HG02870 (cell line): ENCODE data around the gene PDE7B.
A peak's percentile ranks its signal among the peaks of the same experiment; 100 is the strongest.

ENCODE experiments used
- ATAC-seq: cut with Tn5 transposase; IDR thresholded peaks from one replicate; pipeline ENCODE4 v1.9.1; 2021; ENCODE audit warnings: mild to moderate bottlenecking, moderate library complexity; ENCODE audit not compliant: unreplicated experiment

Gene PDE7B

GRCh38 chr6:136016228-136017225 is 165.0 kb downstream of the PDE7B start:
- no peak for ATAC-seq

DNA sequence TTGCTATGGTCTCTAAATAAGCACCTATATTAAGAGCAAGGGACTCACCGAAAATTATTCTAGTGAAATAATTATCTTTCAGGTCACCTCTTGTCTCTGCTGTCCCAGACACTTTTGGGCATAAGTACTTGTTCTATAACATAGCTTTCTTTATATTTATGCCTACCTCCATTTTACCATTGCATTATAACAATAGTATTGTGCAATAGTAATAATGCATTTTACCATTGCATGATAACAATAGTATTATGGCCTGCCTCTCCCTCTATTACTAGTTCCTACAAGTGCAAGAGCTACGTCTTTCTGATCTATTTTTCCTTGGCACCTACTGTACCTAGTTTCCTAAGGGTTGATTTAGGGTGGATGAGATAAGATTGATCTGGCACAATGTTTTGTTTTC is 169.2 kb downstream of the PDE7B start:
- no peak for ATAC-seq

DNA sequence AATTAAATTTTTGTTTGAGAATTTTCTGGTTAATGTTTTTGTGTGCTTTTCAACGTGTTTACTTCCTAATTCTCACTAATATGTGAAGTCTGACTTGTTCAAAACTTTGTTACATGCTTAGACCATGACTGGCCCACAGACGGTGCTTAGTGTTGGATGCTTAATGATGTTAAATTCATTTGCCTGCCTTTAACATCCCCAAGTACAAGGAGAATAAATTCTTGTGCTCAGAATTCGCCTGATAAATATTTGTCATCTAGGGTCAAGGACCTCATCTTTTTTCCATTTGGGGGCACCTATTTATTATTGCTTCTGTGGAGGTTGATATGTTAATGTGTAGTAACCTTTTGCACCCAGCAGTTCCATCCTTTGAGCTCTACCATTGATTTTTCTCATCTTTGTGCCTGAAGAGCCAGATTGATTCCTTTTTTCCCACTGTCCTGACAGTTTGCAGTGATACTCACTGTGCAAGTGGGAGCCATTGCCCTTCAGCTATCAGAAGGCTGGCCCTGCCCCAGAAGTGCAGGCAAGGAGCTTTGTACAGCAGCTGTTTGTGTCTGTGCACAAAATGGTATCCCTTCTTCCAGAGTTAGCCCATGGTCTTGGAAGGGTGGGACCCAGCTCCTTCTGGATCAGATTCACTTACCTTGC is 170.8 kb downstream of the PDE7B start:
- no peak for ATAC-seq

DNA sequence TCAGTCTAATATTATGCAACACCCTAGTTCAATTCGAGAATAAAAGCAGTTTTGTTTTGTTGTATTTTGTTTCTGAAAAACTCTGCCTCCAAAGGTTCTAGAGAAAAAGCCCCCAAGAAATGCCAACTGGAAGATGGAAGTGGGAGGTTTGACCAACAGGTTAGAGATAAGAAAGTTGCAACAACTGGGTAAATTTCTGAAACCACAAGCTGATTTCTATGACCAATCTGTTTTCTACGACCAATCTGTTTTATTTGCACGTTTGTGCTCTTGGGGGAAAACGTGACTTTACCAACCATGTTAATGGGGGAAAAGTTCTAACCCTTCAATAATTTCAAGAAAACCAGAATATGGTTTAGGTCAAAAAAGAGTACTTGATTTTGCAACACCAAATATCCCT is 173.2 kb downstream of the PDE7B start:
- no peak for ATAC-seq

- no peak for ATAC-seq
These were observed 174.2 kb downstream of the PDE7B start for GRCh38 chr6:136025736-136026135.

DNA sequence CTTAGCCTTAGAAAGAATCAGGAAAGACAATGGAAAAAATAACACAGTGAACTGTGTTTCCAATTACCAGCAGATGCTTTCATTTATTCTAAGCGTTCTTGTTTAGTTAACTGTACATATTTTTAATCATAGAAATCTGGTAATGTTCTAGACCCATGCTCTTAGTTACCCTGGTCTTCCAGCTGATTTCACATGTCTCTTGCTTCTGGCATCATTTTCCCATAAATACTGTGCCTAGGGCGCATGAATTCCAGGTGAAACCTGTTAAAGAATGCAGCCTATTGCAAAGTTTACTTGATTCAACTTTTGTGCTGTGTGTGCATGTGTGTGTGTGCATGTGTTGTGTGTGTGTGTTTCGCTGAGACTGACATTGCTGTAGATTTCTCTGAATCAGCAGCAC is 178.6 kb downstream of the PDE7B start:
- ATAC-seq: no peak

DNA sequence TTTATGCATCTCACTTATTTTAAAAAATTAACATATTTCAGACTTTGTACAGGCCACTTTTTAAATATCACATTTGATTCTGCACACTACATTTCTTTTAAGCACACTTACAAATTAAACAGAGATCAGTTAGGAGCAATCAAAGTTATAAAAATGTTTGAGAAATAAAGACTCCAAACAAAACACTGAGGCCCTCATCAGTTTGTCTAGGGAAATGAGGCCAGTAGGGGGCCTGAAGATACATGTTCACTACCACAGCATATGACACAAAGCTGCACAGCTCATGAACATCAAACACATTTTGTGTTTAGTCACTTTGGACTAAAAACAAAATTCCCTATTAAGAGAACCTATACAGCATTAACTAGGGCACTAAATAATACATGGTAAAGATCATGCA is 180.5 kb downstream of the PDE7B start:
- no peak for ATAC-seq

- ATAC-seq: no peak
These were observed 181.9 kb downstream of the PDE7B start for GRCh38 chr6:136033416-136033815.

DNA sequence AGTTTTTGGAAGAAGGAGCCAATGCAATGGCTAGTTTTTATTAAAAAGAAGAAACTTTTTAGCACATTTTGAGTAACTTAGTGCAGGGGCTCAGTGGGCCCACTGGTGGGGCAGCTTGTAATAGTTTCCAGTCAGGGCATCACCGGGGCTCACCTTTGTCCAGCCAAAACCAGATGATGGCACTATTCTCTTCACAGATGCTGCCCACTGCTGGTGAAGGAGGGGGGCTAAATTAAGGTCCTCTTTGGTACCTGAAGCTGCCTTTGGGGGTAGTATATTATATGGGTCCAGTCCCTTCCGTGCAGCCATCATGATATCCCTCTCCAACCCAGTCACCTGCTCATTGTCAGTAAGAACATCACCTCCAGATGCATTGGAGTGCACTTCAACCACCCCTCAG is 182.9 kb downstream of the PDE7B start:
- no peak for ATAC-seq

DNA sequence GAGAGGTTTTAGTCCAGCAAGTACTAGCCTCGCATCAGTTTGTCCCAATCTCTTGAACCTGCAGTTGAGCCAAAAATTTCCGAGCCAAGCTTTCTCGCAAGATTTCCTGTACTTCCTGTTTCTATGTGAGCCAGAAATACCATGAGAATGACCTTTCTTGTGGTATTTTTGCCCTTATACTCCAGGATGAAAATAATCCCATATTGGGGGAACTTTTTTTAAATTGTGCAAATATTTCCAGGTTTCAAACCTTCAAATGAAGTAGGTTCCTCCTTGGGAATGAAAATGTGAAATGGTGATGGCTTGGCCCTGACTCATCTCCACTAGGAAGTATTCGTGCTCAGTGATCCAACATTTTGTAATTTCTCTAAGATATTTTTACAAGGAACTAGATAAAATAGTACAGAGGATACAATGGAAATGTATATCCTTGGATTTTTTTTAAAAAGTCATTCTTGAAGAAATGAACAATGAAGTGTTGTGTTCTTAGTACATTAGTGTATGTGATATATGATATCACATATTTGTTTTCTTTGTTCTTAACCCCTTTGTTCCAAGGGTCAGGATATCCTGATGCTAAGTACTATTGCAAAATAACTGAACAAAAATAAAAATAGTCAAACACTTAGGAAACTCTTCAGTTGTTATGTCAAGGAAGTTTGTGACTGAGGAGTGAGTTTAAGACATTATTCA is 184.0 kb downstream of the PDE7B start:
- no peak for ATAC-seq

- no peak for ATAC-seq
These were observed 184.5 kb downstream of the PDE7B start for GRCh38 chr6:136036071-136036380.

GRCh38 chr6:136036601-136037000 is 185.1 kb downstream of the PDE7B start:
- no peak for ATAC-seq

- ATAC-seq: peak; percentile 84
These were observed 185.9 kb downstream of the PDE7B start for GRCh38 chr6:136037242-136037875.

GRCh38 chr6:136037876-136038460 is 186.5 kb downstream of the PDE7B start:
- no peak for ATAC-seq

- ATAC-seq: no peak
These were observed 187.0 kb downstream of the PDE7B start for GRCh38 chr6:136038531-136038930.

DNA sequence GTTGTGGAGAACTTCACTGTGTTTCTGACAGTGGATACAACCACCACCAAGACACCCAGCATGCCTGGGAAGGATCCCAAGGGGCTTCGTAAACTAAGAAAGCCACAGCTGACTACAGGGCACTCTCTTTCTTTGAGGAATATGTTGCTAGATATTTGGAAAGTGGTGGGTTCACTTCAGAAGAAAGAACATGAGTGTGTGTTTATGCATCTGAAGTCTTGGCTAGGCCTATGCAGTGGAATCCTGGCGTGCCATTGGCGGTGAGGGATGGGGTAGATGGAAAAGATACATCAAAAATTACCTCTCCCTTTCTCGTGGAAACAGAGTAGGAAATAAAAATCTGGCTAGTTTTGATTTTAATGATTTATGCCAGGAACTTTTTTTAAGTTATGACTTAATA is 187.7 kb downstream of the PDE7B start:
- no peak for ATAC-seq

DNA sequence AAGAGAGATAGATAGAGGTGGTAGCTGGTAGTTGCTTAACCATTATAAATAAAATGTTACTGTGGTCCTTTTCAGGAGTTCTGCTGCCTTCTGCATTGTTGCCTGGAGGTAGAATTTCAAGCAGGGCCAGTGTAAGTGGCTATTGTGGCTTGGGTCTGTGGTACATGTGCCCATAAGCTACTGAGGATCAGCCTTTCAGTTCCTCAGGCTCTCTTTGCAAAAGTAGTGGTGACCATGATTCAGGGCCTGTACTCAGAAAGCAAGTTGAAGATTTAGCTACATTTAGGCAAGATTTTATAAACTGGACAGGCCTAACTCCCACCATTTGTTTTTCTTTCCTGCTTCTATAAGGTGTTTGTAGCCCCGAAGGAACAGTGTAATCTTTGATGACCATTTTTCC is 199.0 kb downstream of the PDE7B start:
- ATAC-seq: no peak

GRCh38 chr6:136051140-136051775 is 199.8 kb downstream of the PDE7B start:
- ATAC-seq: no peak

DNA sequence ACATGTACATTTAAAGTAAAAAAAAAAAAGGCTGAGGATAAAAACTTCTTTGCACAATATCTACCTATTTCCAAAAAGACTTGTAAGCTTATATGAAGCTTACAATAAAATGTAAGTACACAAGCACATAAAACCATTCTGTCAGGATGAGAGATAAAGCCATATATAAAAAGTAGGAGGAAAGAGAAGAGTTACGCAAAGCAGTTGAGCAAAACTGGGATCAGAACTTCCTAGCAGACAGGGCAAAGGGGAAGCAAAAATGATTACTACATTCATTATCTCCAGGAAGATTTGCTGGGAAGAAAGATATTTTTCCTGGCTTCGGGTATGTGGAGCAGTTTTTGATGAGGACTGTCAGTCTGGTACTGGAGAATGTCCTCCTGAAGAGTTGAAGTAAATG is 200.5 kb downstream of the PDE7B start:
- no peak for ATAC-seq

GRCh38 chr6:136058852-136059251 is 207.4 kb downstream of the PDE7B start:
- ATAC-seq: no peak
